Endodermal cell (in vitro differentiated cells): ENCODE data around the gene PSMA4. TPM values are rescaled to one million over a fixed set of nuclear protein-coding genes. Genes with fewer than 3 reads are reported as not detected.

ENCODE experiments used
- DNase-seq: peaks from one replicate; pipeline ENCODE4 v3.0.0-alpha.2; 2017
- H3K27ac ChIP-seq: 2 replicates; pipeline ENCODE4 v1.5.1; 2013; ENCODE audit warnings: mild to moderate bottlenecking, low read depth, low read length, moderate library complexity
- H3K27me3 ChIP-seq: 2 replicates; pipeline ENCODE4 v1.6.1; 2013; ENCODE audit warnings: mild to moderate bottlenecking, low read length, moderate library complexity; ENCODE audit not compliant: insufficient read depth, control insufficient read depth, poor library complexity, severe bottlenecking
- H3K36me3 ChIP-seq: 2 replicates; pipeline ENCODE4 v1.7.0; 2013; ENCODE audit warnings: mild to moderate bottlenecking, low read length, moderate library complexity; ENCODE audit not compliant: control insufficient read depth, insufficient read depth
- H3K4me1 ChIP-seq: one replicate; pipeline ENCODE4 v1.7.0; 2013; ENCODE audit warnings: low read length; ENCODE audit not compliant: control insufficient read depth, insufficient read depth
- H3K4me3 ChIP-seq: 2 replicates; pipeline ENCODE4 v1.5.1; 2013; ENCODE audit warnings: mild to moderate bottlenecking, low read length, moderate library complexity
- H3K9ac ChIP-seq: 2 replicates; pipeline ENCODE4 v1.6.1; 2013; ENCODE audit warnings: mild to moderate bottlenecking, low read length, moderate library complexity; ENCODE audit not compliant: poor library complexity, severe bottlenecking; ENCODE audit errors: extremely low read depth
- H3K9me3 ChIP-seq: 2 replicates; pipeline ENCODE4 v1.6.1; 2013; ENCODE audit warnings: mild to moderate bottlenecking, low read length, moderate library complexity; ENCODE audit not compliant: control insufficient read depth
- H3K27ac Mint-ChIP-seq: 2 replicates; pipeline ENCODE4 v1.8.0; 2020; ENCODE audit warnings: mixed read lengths
- H3K27me3 Mint-ChIP-seq: 2 replicates; pipeline ENCODE4 v1.8.0; 2021; ENCODE audit warnings: mild to moderate bottlenecking, mixed read lengths; ENCODE audit not compliant: insufficient read depth
- H3K36me3 Mint-ChIP-seq: 2 replicates; pipeline ENCODE4 v1.8.0; 2020; ENCODE audit warnings: low read depth, mixed read lengths
- H3K4me1 Mint-ChIP-seq: 2 replicates; pipeline ENCODE4 v1.8.0; 2020; ENCODE audit warnings: mixed read lengths
- H3K4me3 Mint-ChIP-seq: 2 replicates; pipeline ENCODE4 v1.8.0; 2020; ENCODE audit warnings: mild to moderate bottlenecking, moderate library complexity, mixed read lengths
- H3K9me3 Mint-ChIP-seq: 2 replicates; pipeline ENCODE4 v1.8.0; 2020; ENCODE audit warnings: mild to moderate bottlenecking, mixed read lengths
- WGBS, 2 experiments: methylation state at CpG; one replicate each; pipeline versions ENCODE4 v1.1.5 to v1.1.7; 2013; ENCODE audit warnings: missing lambda C conversion rate in 2 of 2, mixed read lengths in 1 of 2; ENCODE audit not compliant: insufficient coverage in 1 of 2, insufficient read length in 1 of 2; 5-methylcytosine and 5-hydroxymethylcytosine counted together
- total RNA-seq, 2 donors: library from RNA; stranded (reverse); fragmentation: NEBNext Ultra II Directional in 1 of 2; extraction: Animal tissue kit (Norgen Biotek cat#: 25700) in 1 of 2; gene quantifications; 2 replicates in 1 of 2; 3 replicates in 1 of 2; pipeline ENCODE4 v1.2.1, GENCODE V29; 2021
- TF ChIP-seq, protein P1 (sequence below): fragments of 200-600 bp; sonication (generic); conservative IDR thresholded peaks from 2 replicates; pipeline ENCODE4 v1.5.0; 2021; ENCODE audit warnings: antibody characterized with exemption, mild to moderate bottlenecking

Gene PSMA4
- total RNA-seq, 2 donors from 2014 or later = 250 to 254 TPM

DNA sequence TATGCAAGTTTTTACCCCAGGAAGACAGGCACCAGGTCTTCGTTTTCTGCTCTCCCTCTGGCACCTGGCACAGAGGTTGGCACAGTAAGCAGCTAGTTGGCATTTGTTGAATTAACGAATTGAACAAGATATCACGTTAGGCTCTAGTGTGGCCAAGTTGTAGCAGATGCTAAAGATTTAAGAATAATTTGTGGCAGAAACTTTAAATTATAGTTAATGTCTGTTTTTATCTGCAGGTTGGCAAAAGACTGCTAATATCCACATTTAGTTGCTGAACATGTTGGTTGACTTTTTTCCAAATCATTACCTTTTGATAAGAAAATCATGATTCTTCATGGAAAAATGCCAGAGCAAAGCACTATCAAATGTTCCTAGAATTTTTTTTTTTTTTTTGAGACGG lies 33.2 kb downstream of the PSMA4 start:
- Mint-ChIP-seq H3K36me3 (no peaks in the 10 kb centered on the region), H3K27me3 (no peaks in the 10 kb centered on the region), H3K4me1 (no peaks in the 10 kb centered on the region), H3K4me3 (no peak overlapping the region), H3K9me3 (no peaks in the 10 kb centered on the region), H3K27ac (no peak overlapping the region)
- Histone ChIP-seq H3K36me3 (no peaks in the 10 kb centered on the region), H3K9me3 (no peaks in the 10 kb centered on the region), H3K4me3 (no peak overlapping the region), H3K27me3 (no peaks in the 10 kb centered on the region), H3K4me1 (no peaks in the 10 kb centered on the region), H3K27ac (no peak overlapping the region), H3K9ac (no peak overlapping the region)
- TF ChIP-seq, protein P1, sequence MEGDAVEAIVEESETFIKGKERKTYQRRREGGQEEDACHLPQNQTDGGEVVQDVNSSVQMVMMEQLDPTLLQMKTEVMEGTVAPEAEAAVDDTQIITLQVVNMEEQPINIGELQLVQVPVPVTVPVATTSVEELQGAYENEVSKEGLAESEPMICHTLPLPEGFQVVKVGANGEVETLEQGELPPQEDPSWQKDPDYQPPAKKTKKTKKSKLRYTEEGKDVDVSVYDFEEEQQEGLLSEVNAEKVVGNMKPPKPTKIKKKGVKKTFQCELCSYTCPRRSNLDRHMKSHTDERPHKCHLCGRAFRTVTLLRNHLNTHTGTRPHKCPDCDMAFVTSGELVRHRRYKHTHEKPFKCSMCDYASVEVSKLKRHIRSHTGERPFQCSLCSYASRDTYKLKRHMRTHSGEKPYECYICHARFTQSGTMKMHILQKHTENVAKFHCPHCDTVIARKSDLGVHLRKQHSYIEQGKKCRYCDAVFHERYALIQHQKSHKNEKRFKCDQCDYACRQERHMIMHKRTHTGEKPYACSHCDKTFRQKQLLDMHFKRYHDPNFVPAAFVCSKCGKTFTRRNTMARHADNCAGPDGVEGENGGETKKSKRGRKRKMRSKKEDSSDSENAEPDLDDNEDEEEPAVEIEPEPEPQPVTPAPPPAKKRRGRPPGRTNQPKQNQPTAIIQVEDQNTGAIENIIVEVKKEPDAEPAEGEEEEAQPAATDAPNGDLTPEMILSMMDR = no peak
- WGBS, 2 experiments = 93 to 100% methylated on average over 3 to 4 of the region's 4 CpGs
- DNase-seq = no peak

DNA sequence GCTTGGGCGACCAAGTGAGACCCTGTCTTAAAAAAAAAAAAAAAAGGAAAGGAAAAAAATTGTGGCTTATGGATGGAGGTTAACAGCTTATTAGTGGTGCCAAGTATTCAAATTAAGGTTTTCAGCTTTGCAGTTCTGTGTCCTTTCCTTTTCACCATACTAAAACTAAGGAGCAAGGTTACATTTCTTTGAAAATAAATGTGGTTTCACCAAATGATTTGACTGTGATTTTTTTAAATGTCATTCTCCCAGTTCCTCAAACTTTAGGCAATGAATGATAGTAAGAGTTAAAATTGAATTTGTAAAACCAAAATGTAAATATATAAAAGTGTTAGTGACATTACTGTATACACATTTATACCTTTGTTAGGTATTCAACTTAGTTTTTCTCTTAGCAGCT lies 34.7 kb downstream of the PSMA4 start:
- Mint-ChIP-seq H3K4me1 (no peaks in the 10 kb centered on the region), H3K36me3 (no peaks in the 10 kb centered on the region), H3K27me3 (no peaks in the 10 kb centered on the region), H3K27ac (no peak overlapping the region), H3K9me3 (no peaks in the 10 kb centered on the region), H3K4me3 (no peak overlapping the region)
- 89 to 100% methylated on average over 1 of the region's 1 CpG for WGBS, 2 experiments
- Histone ChIP-seq H3K36me3 (no peaks in the 10 kb centered on the region), H3K9ac (no peak overlapping the region), H3K27me3 (no peaks in the 10 kb centered on the region), H3K27ac (no peak overlapping the region), H3K9me3 (no peaks in the 10 kb centered on the region), H3K4me3 (no peak overlapping the region), H3K4me1 (no peaks in the 10 kb centered on the region)
- no peak for DNase-seq
- TF ChIP-seq, protein P1 = no peak

DNA sequence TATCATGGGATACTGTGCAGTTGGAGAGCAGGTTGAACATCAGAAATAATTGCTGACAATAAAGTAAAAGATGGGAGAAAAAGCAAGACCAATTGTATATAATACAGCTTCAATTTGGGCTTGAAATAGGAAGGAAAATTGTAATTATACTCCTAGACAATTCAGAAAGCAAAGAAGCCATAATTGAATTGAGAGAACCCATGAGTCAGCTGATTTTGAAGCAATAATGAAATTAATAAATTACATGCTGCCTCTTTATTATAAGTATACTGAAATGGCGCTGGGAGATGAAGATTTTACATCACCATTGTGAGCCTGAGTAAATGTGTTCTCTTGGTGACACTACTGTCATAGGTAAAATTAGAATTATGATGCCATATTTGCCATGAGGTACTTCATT lies 57.3 kb downstream of the PSMA4 start:
- H3K27me3 ChIP-seq = no peaks in the 10 kb centered on the region

More for the DNA sequence above, 57.3 kb downstream of the PSMA4 start:
- Histone ChIP-seq H3K4me3 (no peak overlapping the region), H3K9me3 (no peaks in the 10 kb centered on the region), H3K27ac (no peak overlapping the region), H3K9ac (no peak overlapping the region), H3K4me1 (no peaks in the 10 kb centered on the region), H3K36me3 (no peaks in the 10 kb centered on the region)
- DNase-seq = no peak
- WGBS, 2 experiments = 100% methylated on average over 1 of the region's 1 CpG; no CpG with 5 or more reads in 1 of the 2 experiments
- TF ChIP-seq, protein P1 = no peak
- no peak overlapping the region for H3K4me3 Mint-ChIP-seq
- H3K36me3 Mint-ChIP-seq = peaks cover 9% of the 10 kb centered on the region
- no peaks in the 10 kb centered on the region for H3K27me3 Mint-ChIP-seq
- H3K27ac Mint-ChIP-seq = no peak overlapping the region
- H3K4me1 Mint-ChIP-seq = no peaks in the 10 kb centered on the region
- no peaks in the 10 kb centered on the region for H3K9me3 Mint-ChIP-seq
